IPS-NIHi7 (cell line): Measurements from ENCODE around the gene DCLK1.
A peak's percentile ranks its signal among the peaks of the same experiment; 100 is the strongest.

Source experiments
- DNase-seq: peaks from one replicate; pipeline ENCODE4 v3.0.0; 2012; ENCODE audit warnings: mixed read lengths; ENCODE audit errors: extremely low spot score

The DCLK1 gene

DNA sequence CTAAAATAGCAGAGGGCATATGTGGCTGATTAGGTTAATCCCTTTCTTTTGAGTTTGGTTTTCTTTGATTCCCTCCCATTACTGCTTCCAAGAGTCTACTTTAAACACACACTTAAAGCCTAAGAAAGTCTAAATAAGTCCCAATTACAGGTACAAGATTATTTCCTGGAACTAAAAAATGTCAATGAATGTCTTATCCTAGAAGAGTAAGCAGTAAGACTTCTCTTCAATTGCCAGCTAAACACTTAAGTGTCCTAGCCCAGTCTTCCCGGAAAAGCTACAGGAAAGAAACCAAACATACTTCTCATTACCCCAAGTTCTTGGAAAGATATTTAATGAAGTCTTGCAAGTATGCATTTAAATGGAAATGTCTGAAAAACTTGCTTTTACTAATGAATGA, 233.1 kb downstream of the DCLK1 start:
- no peak for DNase-seq

DNA sequence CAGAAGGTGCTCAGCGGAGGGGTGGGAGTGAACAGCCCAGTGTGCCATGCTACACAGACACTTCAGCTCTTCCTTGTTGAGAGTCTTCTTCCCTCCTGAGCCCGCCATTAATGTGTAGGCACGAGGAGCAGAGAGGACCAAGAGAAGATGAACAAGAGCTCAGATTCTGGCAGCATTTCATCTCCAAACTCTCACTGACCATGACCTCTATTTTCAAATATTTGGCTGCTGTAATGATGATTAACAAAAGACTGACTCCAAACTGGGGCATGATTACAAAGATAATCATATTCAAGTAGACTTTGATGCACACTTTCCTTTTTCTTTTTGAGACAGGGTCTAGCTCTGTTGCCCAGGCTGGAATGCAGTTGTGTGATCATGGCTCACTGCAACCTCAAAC, 236.5 kb downstream of the DCLK1 start:
- no peak for DNase-seq

DNA sequence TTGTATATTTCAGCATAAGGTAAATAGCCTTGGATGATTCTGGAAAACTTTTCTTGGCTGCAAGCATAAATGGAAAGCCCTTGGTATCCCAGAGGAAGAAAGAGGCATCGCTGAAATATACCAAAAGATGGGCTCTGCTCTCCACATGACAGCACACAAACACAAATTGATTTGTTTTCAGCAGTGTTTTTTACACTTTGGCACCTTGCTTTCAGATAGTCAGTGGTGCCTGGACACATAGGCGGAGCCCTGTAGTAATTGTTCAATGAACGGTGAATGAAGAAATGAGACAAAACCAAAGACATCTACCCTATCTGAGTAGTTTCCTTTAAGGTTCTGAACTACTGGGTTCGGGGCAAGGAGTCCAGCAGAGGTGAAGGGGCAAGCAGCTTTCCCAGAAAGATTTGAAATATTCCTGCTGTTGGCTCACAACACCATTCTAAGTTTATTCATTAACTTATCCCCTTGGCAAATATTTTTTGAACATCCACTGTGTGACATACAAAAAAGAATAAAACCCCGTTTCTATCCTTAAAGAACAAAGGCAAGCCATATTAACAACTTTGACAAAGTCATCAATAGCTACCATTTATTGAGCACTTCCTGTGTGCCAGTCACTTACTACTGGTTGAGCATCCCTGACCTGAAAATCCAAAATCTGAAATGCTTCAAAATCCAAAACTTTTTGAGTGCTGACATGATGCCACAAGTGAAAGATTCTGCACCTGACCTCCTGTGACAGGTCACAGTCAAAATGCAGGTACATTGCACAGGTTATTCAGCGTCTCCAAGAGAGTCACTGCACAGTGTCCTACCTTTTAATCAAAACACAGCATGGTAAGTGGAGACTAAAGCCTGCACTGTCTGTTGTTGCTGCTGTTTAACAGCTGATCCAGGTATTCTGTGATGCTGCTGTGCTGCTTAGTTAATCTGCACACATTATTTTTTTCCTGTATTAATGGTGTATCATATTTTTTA, 238.1 kb downstream of the DCLK1 start:
- DNase-seq = no peak

DNA sequence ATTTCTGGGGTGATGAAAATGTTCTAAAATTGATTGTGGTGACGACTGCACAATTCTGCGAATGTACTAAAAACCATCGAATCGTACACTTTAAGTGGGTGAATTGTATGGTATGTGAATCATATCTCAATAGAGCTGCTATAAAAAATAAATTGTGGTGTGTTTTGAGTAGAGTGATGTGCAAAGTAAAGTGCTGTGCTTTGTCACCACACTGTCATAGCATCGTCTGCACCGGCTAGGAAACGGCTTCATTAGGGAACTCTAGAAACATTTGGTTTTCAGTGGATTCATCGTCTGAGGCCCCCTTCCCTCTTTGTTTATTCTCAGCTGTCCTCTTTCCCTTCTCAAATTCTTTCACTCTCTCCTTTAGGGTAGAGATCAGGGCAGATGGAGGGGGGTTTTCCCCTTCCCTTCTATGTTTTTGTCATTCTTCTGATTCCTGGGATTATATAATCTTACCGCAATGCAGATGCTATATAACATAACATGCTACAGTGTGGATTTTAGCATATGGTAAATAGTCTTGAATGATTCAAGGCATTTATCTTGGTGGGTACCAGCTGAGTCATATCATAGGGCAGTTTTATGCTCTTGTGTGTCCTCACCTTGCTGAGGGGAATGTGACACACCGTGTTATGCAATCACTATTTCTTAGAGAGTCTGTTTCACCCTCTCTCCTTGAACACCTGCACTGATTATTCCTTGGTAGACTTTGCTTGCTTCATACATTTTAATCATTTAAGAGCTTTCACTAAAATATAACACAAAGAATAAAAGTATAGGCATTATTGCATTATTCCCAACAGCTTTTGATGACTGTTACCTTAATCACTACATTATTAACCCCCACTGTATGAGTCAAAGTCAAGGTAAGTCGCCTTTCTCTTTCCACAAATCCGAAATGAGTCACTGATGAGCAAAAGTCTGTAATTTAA, 239.4 kb downstream of the DCLK1 start:
- no peak for DNase-seq

DNA sequence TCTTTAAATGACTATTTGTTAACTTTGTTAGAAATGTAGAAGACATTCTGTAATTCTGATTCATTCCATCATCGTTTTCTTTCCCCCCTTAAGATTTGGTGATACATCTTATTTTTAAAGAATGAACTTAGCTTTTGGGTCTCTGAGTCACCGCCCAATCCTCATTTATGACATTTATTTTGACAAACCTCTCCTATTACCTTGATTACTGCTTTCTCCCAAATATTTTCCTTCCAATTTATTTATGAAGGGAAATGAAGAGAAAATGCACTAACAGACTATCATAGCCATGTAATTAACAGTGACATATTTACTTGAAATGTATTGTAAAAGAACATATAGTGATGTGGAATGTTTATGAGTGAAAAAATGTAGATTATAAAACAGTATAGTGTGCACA, 241.6 kb downstream of the DCLK1 start:
- DNase-seq = no peak

DNA sequence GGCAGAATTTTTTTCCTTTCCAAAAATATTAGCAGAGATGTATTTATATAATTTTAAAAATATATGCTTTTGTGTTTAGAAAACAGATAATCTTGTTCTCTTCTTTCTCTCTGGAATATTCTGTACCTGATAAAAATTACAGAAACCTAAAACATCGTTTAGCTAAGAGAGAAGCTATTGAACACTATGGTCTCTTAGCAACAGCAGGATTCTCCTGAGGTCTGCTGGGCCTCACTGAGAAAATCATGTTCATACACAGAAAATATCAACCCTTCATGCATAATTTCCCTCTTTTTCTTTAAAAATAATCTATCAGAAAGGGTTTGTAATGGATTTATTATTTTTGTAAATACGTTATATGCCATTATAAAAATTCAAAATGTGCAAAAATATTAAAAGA, 242.2 kb downstream of the DCLK1 start:
- no peak for DNase-seq

DNA sequence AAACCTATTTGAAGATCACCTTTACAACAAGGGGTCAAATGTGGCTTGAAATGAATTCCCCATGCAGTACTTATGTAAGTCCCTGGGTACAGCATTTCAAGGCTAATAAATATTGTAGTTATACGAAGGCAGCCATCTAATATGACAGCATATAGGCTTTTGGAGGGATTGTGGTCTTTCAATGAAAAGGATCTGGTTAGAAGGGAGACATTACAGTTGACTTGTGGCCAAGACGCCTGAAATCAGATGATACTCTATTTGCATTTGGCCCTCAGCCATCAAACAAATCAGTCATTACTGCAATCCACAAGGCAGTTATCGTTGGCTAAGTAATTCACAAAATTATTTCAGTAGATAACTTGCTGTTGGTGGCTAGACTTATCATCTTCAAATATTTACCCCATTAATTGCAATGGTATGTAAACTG, 242.7 kb downstream of the DCLK1 start:
- DNase-seq = no peak

DNA sequence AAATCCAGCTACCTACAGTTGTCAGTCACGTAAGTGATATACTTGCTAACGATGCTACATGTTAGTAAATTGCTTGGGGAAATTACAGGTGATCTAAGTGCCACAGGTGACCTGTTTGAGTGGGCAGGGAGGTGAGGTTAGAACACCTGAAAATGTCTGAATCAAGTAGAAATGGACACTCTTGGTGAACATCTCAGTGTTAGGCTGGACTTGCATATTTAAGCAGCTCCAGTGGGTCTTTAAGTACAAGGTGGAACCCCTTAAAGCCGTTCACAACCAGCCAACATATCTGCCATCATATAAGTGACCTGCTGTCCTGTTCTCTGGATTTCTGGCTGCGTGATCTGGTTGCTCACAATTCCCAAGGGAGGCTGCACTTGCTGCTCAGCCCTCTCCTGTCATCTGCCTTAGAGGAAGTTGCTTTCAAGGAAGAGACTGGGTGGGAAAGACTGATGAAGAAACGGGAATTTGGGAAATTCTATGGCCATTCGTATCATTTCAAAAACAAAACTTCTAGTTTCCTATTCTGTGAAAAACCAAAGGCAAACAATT, 244.0 kb downstream of the DCLK1 start:
- no peak for DNase-seq

DNA sequence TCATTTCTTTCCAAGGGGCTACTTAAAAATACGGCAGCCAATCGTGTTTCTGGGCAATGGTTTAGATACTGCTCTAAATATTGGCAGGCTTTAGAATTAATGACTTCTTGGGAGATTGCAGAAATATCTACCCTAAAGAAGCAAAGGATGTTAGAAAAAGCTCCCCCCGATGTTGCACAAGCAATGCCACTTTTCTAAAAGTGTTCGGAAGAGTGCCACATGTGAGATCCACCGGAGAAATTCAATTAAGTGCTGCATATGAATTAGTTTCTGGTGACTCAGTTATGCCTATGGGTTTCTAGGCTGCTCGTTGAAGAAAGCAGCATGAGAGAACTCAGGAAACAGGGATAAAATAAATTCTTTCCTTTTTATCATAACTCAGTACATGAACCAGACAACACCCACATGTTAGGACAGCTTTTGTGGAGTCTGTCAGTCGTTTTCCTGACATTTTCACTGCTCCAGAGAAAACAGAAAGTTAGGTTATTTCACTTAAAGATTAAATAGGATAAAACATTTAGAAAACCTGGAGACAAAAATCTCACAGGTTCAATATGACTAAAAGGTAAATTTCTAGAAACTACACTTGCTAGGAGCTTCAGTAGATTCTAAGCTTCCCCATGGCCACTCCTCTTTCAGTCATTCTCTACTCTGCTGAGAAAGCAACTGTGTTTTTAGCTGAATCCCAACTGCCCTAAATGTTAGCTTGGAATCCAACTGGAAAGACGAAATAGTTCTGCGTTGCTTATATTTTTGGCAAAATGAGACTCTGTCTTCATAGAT, 244.7 kb downstream of the DCLK1 start:
- no peak for DNase-seq

DNA sequence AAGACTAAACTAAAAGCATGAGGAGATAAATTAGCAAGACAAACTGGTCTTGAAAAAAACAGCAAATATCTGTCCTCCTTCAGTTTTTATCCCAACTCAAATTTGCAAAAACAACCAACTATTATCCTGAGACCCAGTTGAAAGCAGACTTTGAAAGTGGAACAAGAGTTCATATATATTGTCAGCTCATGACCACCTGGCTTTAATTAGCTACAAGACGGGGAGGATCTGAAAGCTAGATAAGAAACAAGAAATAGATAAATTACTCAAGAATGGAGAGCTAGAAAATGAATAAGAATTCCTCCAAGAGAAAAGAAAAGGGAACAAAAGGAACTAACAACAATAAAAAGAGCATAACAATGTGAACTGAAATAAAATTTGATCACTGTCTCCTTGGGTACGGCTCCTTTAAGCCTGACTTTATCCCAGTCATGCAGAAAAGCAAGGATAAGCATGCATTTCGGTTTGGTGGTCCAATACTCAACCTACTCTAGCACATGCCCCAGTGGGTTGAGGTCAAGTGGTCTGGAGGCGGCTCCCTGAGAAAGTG, 246.9 kb downstream of the DCLK1 start:
- no peak for DNase-seq

DNA sequence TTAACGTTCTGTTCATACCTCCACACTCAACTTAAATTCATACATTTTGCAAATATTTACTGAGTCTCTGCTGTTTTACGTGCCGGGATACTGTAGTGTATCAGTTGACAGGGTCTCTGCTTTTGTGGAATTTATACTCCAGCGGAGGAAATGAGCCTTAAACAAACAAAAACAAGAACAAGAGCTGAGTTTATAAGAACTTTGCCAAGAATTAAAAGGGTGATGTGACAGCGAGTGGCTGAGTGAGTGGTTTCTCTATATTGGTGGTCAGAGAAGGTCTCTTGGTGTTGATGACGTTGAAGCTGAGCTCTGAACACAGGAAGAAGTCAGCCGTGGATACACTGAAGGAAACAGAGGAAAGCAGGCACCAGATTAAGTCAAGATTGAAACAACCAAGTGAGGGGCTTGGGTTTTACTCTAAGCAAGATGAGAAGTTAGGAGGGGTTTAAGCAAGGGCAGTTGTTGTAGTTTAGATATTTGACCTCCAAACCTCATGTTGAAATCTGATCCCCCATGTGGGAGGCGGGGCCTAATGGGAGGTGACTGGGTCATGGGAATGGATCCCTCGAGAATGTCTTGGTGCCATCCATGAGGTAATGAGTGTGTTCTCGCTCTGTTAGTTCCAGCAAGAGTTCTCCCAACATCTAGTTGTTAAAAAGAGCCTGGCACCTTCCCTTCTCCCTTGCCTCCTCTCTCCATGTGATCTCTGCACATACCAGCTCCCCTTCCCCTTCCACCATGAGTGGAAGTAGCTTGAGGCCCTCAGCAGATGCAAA, 248.3 kb downstream of the DCLK1 start:
- DNase-seq = no peak

DNA sequence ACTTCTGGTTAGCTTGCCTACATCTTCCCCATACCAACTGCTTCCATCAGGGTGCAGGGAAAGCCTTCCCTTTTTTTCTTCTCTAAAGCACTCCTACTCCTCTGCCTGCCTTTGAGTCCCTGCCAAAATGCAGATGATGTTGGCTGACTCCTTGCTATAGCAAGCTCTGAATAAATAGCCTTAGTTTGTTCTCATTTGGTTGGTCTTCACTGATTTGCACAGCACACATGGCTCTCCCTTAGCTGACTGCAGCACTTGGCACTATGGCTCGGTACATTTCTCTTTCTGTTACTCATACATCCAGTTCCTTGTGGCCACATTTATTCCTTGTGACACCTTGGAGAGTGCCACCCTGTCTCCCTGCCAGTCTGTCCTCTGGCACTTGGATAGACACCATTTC, 249.8 kb downstream of the DCLK1 start:
- no peak for DNase-seq

DNA sequence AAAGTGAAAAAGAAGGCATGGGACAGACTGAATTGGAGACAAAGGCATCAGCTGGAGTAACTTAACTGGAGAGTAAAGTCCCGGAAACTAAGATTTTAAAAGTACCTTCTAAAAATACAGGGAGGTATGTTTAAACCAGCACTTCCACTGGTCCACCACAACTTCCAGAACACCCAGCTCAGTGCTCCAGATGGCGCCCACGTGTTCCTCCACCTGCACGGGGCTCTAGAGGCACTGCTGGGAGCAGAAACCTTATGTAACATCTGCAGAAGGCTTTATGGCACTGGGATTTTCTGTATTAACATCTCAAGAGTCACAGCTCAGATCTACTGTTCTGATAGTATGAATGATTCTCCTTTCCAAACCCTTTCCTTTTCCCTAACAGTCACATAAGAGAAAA, 252.1 kb downstream of the DCLK1 start:
- no peak for DNase-seq

DNA sequence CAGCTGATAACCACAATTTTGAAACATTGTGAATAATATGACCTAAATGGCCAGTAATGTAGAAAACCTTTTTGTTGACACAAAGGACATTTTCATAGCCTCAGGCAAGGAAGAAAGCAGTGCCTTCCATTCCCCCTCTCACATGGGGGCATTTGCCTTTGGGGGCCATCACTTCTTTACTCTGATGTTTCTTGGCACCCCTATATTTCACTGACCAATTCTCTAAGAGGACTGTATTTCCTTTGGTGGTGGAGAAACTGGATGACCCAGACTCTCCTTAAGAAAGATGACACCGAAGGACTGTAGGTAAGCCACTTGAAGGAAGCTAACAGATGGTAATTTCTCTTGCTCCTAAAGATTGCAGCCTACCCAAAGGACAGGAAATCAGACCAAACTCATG, 254.6 kb downstream of the DCLK1 start:
- DNase-seq = no peak

DNA sequence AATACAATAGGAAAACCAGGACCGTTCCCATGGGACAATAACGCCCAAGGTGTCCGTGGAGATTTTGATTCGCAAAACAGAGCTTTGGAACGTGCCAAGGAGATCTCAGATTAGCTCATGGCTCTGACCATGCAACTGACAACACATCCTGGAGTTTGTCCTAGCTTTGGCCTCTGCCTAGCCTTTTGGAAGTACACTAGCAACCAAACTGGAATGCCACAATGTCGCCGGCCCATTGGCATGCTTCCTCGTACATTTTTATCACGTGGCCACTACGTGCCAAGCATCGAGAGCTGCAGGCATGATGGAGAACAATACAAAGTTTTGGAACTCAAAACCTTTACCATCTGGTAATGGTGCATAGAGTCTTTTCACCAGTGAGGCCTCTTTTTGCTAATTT, 256.5 kb downstream of the DCLK1 start:
- no peak for DNase-seq

DNA sequence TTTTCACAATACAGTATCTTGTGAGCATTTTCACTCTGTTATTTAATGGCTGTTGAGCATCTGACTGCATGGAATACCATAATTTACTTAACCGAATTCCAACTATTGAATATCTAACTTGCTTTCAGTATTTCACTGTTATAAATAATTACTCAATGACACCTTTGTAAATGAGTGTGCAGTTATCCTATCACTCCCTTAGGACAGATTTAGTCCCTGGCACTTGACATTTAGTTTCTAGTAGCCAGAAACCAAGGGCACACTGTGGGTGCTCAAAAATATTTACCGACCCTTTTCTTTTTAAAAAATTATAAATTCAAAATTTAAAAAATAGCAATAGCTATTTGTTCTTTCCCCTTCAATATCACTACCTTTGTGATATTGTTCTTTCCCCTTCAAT, 258.8 kb downstream of the DCLK1 start:
- no peak for DNase-seq

DNA sequence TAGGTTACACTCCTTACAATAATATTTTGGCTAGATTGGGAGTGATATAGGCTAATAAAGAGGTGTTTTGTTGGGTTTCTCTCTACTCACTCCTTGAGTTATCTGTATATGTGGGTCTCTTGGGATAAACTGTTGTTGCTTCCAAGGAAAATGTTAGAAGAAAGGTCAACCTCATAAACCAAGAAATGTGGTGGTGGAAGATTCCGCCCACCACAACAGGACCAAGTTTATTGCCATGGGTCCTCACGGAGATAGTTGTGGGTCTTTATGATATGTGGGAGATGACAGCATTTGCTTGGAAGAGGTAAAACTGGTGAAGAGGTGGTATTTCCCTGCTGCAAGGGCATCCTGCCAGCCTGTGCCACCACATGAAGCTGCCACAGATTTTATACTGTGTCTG, 259.6 kb downstream of the DCLK1 start:
- no peak for DNase-seq

DNA sequence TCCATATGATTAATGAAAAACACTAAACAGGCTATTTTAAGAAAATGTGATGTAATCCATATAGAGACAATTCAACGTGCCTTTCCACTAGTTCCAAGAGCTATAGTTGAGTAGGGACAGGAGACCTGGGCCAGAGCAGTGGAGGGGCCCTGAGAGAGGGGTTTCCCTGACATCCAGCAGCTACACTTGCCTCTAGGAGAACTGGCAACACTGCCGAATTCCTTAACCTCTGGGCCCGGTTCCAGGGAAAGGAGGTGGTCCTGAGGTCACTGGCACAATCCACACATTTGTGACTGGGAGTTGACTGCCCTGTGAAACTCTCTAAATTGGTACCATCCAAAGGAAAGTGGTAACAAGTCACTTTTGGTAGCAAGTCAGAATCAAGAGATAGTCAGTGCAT, 264.4 kb downstream of the DCLK1 start:
- DNase-seq = peak; percentile 31

DNA sequence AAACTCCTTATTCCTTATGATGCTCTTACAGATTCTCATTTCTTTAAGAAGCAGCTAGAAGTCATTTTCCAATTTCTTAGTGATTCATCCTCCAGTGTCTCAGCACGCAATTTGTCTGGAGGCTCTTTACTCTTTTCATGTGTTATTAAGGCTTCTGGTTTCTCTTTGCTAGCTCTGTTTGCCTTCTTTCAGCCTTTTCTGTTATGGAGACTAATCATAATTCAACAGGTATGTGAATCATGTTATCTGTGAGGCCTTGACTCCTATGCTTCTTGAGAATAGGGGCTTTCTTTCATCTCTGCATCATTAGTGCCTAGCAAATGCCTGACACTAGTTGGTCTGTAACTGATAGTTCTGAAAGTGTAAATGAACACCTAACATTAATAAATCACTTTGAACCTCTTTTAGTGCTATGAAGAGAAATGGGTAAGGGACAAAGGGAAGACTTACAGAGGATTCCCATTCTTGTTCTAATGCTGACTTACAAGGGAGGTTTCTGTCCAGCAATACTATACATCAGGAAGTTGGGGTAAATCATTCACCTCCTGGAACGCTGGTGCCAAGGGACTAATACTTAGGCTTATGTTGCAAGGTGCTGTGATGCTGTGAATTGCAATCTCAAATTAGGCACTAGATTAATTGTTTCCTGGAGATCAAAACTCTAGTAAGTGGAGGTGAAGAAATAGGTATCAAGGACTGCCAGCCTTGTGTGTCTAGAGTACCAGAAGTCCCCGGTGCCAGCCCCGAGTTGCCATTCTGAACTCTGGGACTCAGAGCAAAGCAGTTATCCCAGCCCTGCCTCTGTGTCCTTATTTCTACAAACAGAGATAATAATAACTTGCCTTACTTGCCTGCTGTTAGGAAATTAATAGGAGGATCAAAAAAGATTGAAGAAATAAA, 265.6 kb downstream of the DCLK1 start:
- no peak for DNase-seq
